Stimulated activated CD8-positive, alpha-beta memory T cell treated with anti-CD3 and anti-CD28 coated beads, Interleukin-7, amount 100 ng/mL, for 24 hours (primary cell): Measurements from ENCODE around the gene NR2F2.

Source experiments
- DNase-seq: peaks from one replicate; pipeline ENCODE4 v3.0.0-alpha.2; 2020; ENCODE audit warnings: low read depth

NR2F2 gene

GRCh38 chr15:96320107-96320506, 10.4 kb upstream of the NR2F2 start:
- DNase-seq = no peak

- DNase-seq = no peak
Observed at GRCh38 chr15:96320703-96321638, 9.5 kb upstream of the NR2F2 start.

- DNase-seq = no peak
Observed at GRCh38 chr15:96321639-96322535, 8.6 kb upstream of the NR2F2 start.

GRCh38 chr15:96322536-96323318, 7.8 kb upstream of the NR2F2 start:
- no peak for DNase-seq

- DNase-seq = no peak
Observed at GRCh38 chr15:96323319-96324145, 7.0 kb upstream of the NR2F2 start.

- DNase-seq = no peak
Observed at GRCh38 chr15:96324192-96324895, 6.2 kb upstream of the NR2F2 start.

GRCh38 chr15:96324940-96325540, 5.5 kb upstream of the NR2F2 start:
- DNase-seq = no peak

GRCh38 chr15:96325541-96326327, 4.8 kb upstream of the NR2F2 start:
- DNase-seq = no peak

GRCh38 chr15:96326328-96327154, 4.0 kb upstream of the NR2F2 start:
- DNase-seq = no peak

- no peak for DNase-seq
Observed at GRCh38 chr15:96327155-96327741, 3.3 kb upstream of the NR2F2 start.

GRCh38 chr15:96328181-96328876, 2.2 kb upstream of the NR2F2 start:
- no peak for DNase-seq

- DNase-seq = no peak
Observed at GRCh38 chr15:96328877-96329195, 1.7 kb upstream of the NR2F2 start.

GRCh38 chr15:96329403-96329981, 1.0 kb upstream of the NR2F2 start:
- no peak for DNase-seq

GRCh38 chr15:96330064-96330449, 443 bp upstream of the NR2F2 start:
- DNase-seq = no peak

- no peak for DNase-seq
Observed at GRCh38 chr15:96331144-96331944, 844 bp downstream of the NR2F2 start.

GRCh38 chr15:96331945-96332636, 1.6 kb downstream of the NR2F2 start:
- no peak for DNase-seq
